Fibroblast of the conjunctiva (primary cell): Measurements from ENCODE around the gene ABHD12B.
"Not testable (repeated sequence)": the region's sequence is repeated elsewhere in the genome, so short reads cannot be mapped to it uniquely, and the experiment has no call there.

Experiments used
- DNase-seq: peaks from one replicate; pipeline ENCODE4 v3.0.0-alpha.2; 2010; ENCODE audit warnings: low read depth

Gene ABHD12B

GRCh38 chr14:50897005-50897404 lies 25.2 kb downstream of the ABHD12B start:
- not testable (repeated sequence) for DNase-seq

GRCh38 chr14:50897658-50898175 lies 25.9 kb downstream of the ABHD12B start:
- DNase-seq, result no peak

GRCh38 chr14:50901361-50901760 lies 29.5 kb downstream of the ABHD12B start:
- no peak for DNase-seq

- no peak for DNase-seq
These were observed 32.9 kb downstream of the ABHD12B start for GRCh38 chr14:50904719-50905118.

GRCh38 chr14:50906326-50907065 lies 34.6 kb downstream of the ABHD12B start:
- no peak for DNase-seq

GRCh38 chr14:50910495-50911420 lies 38.9 kb downstream of the ABHD12B start:
- DNase-seq, result no peak

- DNase-seq, result no peak
These were observed 45.6 kb downstream of the ABHD12B start for GRCh38 chr14:50917449-50917848.

- not testable (repeated sequence) for DNase-seq
These were observed 47.7 kb downstream of the ABHD12B start for GRCh38 chr14:50919524-50919923.

- peak; percentile 48 for DNase-seq
These were observed 48.8 kb downstream of the ABHD12B start for GRCh38 chr14:50920482-50921230.

- no peak for DNase-seq
These were observed 51.0 kb downstream of the ABHD12B start for GRCh38 chr14:50922803-50923202.

GRCh38 chr14:50924236-50924635 lies 52.4 kb downstream of the ABHD12B start:
- no peak for DNase-seq

- no peak for DNase-seq
These were observed 53.0 kb downstream of the ABHD12B start for GRCh38 chr14:50924843-50925242.

GRCh38 chr14:50926851-50927386 lies 55.1 kb downstream of the ABHD12B start:
- DNase-seq, result no peak

GRCh38 chr14:50928002-50928635 lies 56.3 kb downstream of the ABHD12B start:
- no peak for DNase-seq

GRCh38 chr14:50929506-50929905 lies 57.7 kb downstream of the ABHD12B start:
- no peak for DNase-seq

- no peak for DNase-seq
These were observed 59.7 kb downstream of the ABHD12B start for GRCh38 chr14:50931559-50931958.

GRCh38 chr14:50932156-50932555 lies 60.3 kb downstream of the ABHD12B start:
- no peak for DNase-seq

- no peak for DNase-seq
These were observed 61.0 kb downstream of the ABHD12B start for GRCh38 chr14:50932592-50933495.

GRCh38 chr14:50935126-50936015 lies 63.5 kb downstream of the ABHD12B start:
- no peak for DNase-seq
